Adipocyte (in vitro differentiated cells): ENCODE measurements around the gene ABCA4.

Experiments
- DNase-seq: peaks from one replicate; pipeline ENCODE4 v3.0.0-alpha.2; 2015; ENCODE audit warnings: low read depth
- H3K27me3 ChIP-seq: replicated peaks from 2 replicates; pipeline ENCODE4 v1.7.0; 2013; ENCODE audit warnings: mild to moderate bottlenecking, low read length, moderate library complexity; ENCODE audit not compliant: control insufficient read depth, insufficient read depth
- H3K36me3 ChIP-seq: 2 replicates; pipeline ENCODE4 v1.7.0; 2013; ENCODE audit warnings: low read length, mild to moderate bottlenecking, moderate library complexity; ENCODE audit not compliant: control insufficient read depth, insufficient read depth, severe bottlenecking
- H3K4me1 ChIP-seq: 2 replicates; pipeline ENCODE4 v1.7.0; 2013; ENCODE audit warnings: mild to moderate bottlenecking, low read length, moderate library complexity; ENCODE audit not compliant: control insufficient read depth, insufficient read depth
- H3K4me3 ChIP-seq: 2 replicates; pipeline ENCODE4 v1.7.0; 2013; ENCODE audit warnings: mild to moderate bottlenecking, low read length, moderate library complexity
- H3K9ac ChIP-seq: 2 replicates; pipeline ENCODE4 v1.7.0; 2013; ENCODE audit warnings: mild to moderate bottlenecking, low read length, moderate library complexity
- H3K9me3 ChIP-seq: 2 replicates; pipeline ENCODE4 v1.7.0; 2013; ENCODE audit warnings: mild to moderate bottlenecking, low read length, moderate library complexity; ENCODE audit not compliant: control insufficient read depth

Gene ABCA4

GRCh38 chr1:94104127-94104684 lies 16.7 kb downstream of the ABCA4 start:
- Histone ChIP-seq H3K4me1 (no peaks in the 10 kb centered on the region), H3K9me3 (no peaks in the 10 kb centered on the region), H3K36me3 (no peaks in the 10 kb centered on the region), H3K27me3 (no peaks in the 10 kb centered on the region), H3K9ac (no peak overlapping the region), H3K4me3 (no peak overlapping the region)
- DNase-seq: no peak

- Histone ChIP-seq H3K9ac (no peak overlapping the region), H3K9me3 (no peaks in the 10 kb centered on the region), H3K4me3 (no peak overlapping the region), H3K27me3 (no peaks in the 10 kb centered on the region), H3K4me1 (no peaks in the 10 kb centered on the region), H3K36me3 (no peaks in the 10 kb centered on the region)
- DNase-seq: no peak
Observed at GRCh38 chr1:94103608-94104007, 17.3 kb downstream of the ABCA4 start.

- no peak for DNase-seq
Observed at GRCh38 chr1:94101613-94102525, 19.1 kb downstream of the ABCA4 start.

GRCh38 chr1:94100785-94101612 lies 19.9 kb downstream of the ABCA4 start:
- peaks cover 16% of the 10 kb centered on the region for H3K4me1 ChIP-seq
- H3K27me3 ChIP-seq: no peaks in the 10 kb centered on the region
- no peaks in the 10 kb centered on the region for H3K36me3 ChIP-seq
- DNase-seq: no peak
- no peak overlapping the region for H3K4me3 ChIP-seq
- H3K9ac ChIP-seq: no peak overlapping the region
- H3K9me3 ChIP-seq: no peaks in the 10 kb centered on the region

More at GRCh38 chr1:94101613-94102525, 19.1 kb downstream of the ABCA4 start:
- Histone ChIP-seq H3K9ac (no peak overlapping the region), H3K9me3 (no peaks in the 10 kb centered on the region), H3K4me3 (no peak overlapping the region), H3K27me3 (no peaks in the 10 kb centered on the region), H3K36me3 (no peaks in the 10 kb centered on the region), H3K4me1 (peaks cover 7% of the 10 kb centered on the region)

GRCh38 chr1:94100129-94100784 lies 20.7 kb downstream of the ABCA4 start:
- Histone ChIP-seq H3K9me3 (no peaks in the 10 kb centered on the region), H3K4me1 (peaks cover 23% of the 10 kb centered on the region), H3K9ac (no peak overlapping the region), H3K36me3 (no peaks in the 10 kb centered on the region), H3K27me3 (no peaks in the 10 kb centered on the region), H3K4me3 (no peak overlapping the region)
- no peak for DNase-seq

GRCh38 chr1:94099303-94099702 lies 21.6 kb downstream of the ABCA4 start:
- Histone ChIP-seq H3K4me1 (peaks cover 33% of the 10 kb centered on the region), H3K9me3 (no peaks in the 10 kb centered on the region), H3K9ac (no peak overlapping the region), H3K4me3 (no peak overlapping the region), H3K36me3 (no peaks in the 10 kb centered on the region), H3K27me3 (no peaks in the 10 kb centered on the region)
- no peak for DNase-seq

GRCh38 chr1:94098585-94099111 lies 22.3 kb downstream of the ABCA4 start:
- Histone ChIP-seq H3K36me3 (no peaks in the 10 kb centered on the region), H3K4me3 (no peak overlapping the region), H3K9ac (no peak overlapping the region), H3K27me3 (no peaks in the 10 kb centered on the region), H3K4me1 (peaks cover 39% of the 10 kb centered on the region), H3K9me3 (no peaks in the 10 kb centered on the region)
- DNase-seq: no peak

GRCh38 chr1:94096797-94097549 lies 24.0 kb downstream of the ABCA4 start:
- DNase-seq: peak; percentile 91
- Histone ChIP-seq H3K9me3 (no peaks in the 10 kb centered on the region), H3K4me1 (peaks cover 40% of the 10 kb centered on the region), H3K27me3 (no peaks in the 10 kb centered on the region), H3K9ac (peak overlapping the region; percentile 49), H3K4me3 (peak overlapping the region; percentile 5), H3K36me3 (no peaks in the 10 kb centered on the region)

GRCh38 chr1:94095744-94096469 lies 25.0 kb downstream of the ABCA4 start:
- Histone ChIP-seq H3K4me1 (peaks cover 40% of the 10 kb centered on the region), H3K27me3 (no peaks in the 10 kb centered on the region), H3K4me3 (peak overlapping the region; percentile 26), H3K36me3 (no peaks in the 10 kb centered on the region), H3K9ac (peak overlapping the region; percentile 44), H3K9me3 (no peaks in the 10 kb centered on the region)
- DNase-seq: no peak
